H9 (cell line): ENCODE measurements around the gene CHTF8. TPM values are rescaled to one million over a fixed set of nuclear protein-coding genes. Genes with fewer than 3 reads are reported as not detected.

Source experiments
- DNase-seq: peaks from one replicate; pipeline ENCODE4 v3.0.0-alpha.2; 2017
- H2AFZ ChIP-seq: one replicate; pipeline ENCODE4 v1.6.1; 2013; ENCODE audit warnings: mild to moderate bottlenecking, low read length, control low read depth, moderate library complexity
- H2AK5ac ChIP-seq: 2 replicates; pipeline ENCODE4 v1.6.1; 2013; ENCODE audit warnings: low read length, control low read depth, mixed read lengths; ENCODE audit not compliant: insufficient read length
- H2BK120ac ChIP-seq: one replicate; pipeline ENCODE4 v1.6.1; 2013; ENCODE audit warnings: low read depth, mild to moderate bottlenecking, low read length, control low read depth, inconsistent platforms; ENCODE audit not compliant: poor library complexity, severe bottlenecking
- H2BK12ac ChIP-seq: 2 replicates; pipeline ENCODE4 v1.6.1; 2013; ENCODE audit warnings: low read length, control low read depth, mixed read lengths, low read depth; ENCODE audit not compliant: insufficient read length
- H2BK15ac ChIP-seq: 2 replicates; pipeline ENCODE4 v1.6.1; 2013; ENCODE audit warnings: low read depth, low read length, control low read depth
- H2BK20ac ChIP-seq: one replicate; pipeline ENCODE4 v1.6.1; 2013; ENCODE audit warnings: low read depth, mild to moderate bottlenecking, low read length, control low read depth, inconsistent platforms; ENCODE audit not compliant: poor library complexity, severe bottlenecking
- H2BK5ac ChIP-seq: 2 replicates; pipeline ENCODE4 v1.6.1; 2013; ENCODE audit warnings: low read length, control low read depth, mixed read lengths; ENCODE audit not compliant: insufficient read length
- H3K14ac ChIP-seq: 2 replicates; pipeline ENCODE4 v1.6.1; 2013; ENCODE audit warnings: low read length, control low read depth; ENCODE audit not compliant: insufficient read depth
- H3K18ac ChIP-seq: 2 replicates; pipeline ENCODE4 v1.6.1; 2013; ENCODE audit warnings: low read depth, mild to moderate bottlenecking, mixed read lengths, low read length, control low read depth; ENCODE audit not compliant: insufficient read length
- H3K23ac ChIP-seq: 2 replicates; pipeline ENCODE4 v1.6.1; 2013; ENCODE audit warnings: low read length, control low read depth, mixed read lengths, low read depth; ENCODE audit not compliant: insufficient read length
- H3K23me2 ChIP-seq: 2 replicates; pipeline ENCODE4 v1.6.1; 2013; ENCODE audit warnings: low read depth, mild to moderate bottlenecking, mixed read lengths, low read length, control low read depth; ENCODE audit not compliant: insufficient read length, poor library complexity, severe bottlenecking
- H3K27ac ChIP-seq: 2 replicates; pipeline ENCODE4 v1.5.1; 2013; ENCODE audit warnings: low read length, control low read depth, mixed read lengths, low read depth; ENCODE audit not compliant: insufficient read length
- H3K27me3 ChIP-seq: 2 replicates; pipeline ENCODE4 v1.6.1; 2013; ENCODE audit warnings: low read length, control low read depth, inconsistent platforms; ENCODE audit not compliant: insufficient read depth
- H3K4ac ChIP-seq: 2 replicates; pipeline ENCODE4 v1.6.1; 2013; ENCODE audit warnings: low read depth, mild to moderate bottlenecking, control low read depth, inconsistent platforms, low read length, moderate library complexity
- H3K4me1 ChIP-seq: 2 replicates; pipeline ENCODE4 v1.6.1; 2013; ENCODE audit warnings: low read length, control low read depth, inconsistent platforms; ENCODE audit not compliant: insufficient read depth
- H3K4me2 ChIP-seq: 2 replicates; pipeline ENCODE4 v1.6.1; 2013; ENCODE audit warnings: low read length, control low read depth, mixed read lengths; ENCODE audit not compliant: insufficient read length, insufficient read depth
- H3K56ac ChIP-seq: 2 replicates; pipeline ENCODE4 v1.6.1; 2013; ENCODE audit warnings: low read depth, mild to moderate bottlenecking, mixed read lengths, low read length, control low read depth; ENCODE audit not compliant: insufficient read length
- H3K79me1 ChIP-seq: 2 replicates; pipeline ENCODE4 v1.6.1; 2013; ENCODE audit warnings: low read depth, mild to moderate bottlenecking, moderate library complexity, low read length, control low read depth, inconsistent platforms; ENCODE audit not compliant: insufficient read depth, poor library complexity, severe bottlenecking
- H3K79me2 ChIP-seq: 2 replicates; pipeline ENCODE4 v1.6.1; 2013; ENCODE audit warnings: low read length, control low read depth, inconsistent platforms; ENCODE audit not compliant: insufficient read depth
- H3K9ac ChIP-seq: 2 replicates; pipeline ENCODE4 v1.6.1; 2013; ENCODE audit warnings: low read length, control low read depth, mixed read lengths; ENCODE audit not compliant: insufficient read length; ENCODE audit errors: extremely low read depth
- H3K9me3 ChIP-seq: one replicate; pipeline ENCODE4 v1.6.1; 2013; ENCODE audit warnings: low read depth, low read length, inconsistent platforms; ENCODE audit not compliant: control insufficient read depth
- H3T11ph ChIP-seq: one replicate; pipeline ENCODE4 v1.6.1; 2013; ENCODE audit warnings: mild to moderate bottlenecking, low read length, control low read depth, inconsistent platforms
- H4K20me1 ChIP-seq: one replicate; pipeline ENCODE4 v1.6.1; 2013; ENCODE audit not compliant: control insufficient read depth, insufficient read length, insufficient read depth
- H4K5ac ChIP-seq: 2 replicates; pipeline ENCODE4 v1.6.1; 2013; ENCODE audit warnings: low read depth, mild to moderate bottlenecking, mixed read lengths, low read length, control low read depth; ENCODE audit not compliant: insufficient read length
- H4K8ac ChIP-seq: replicated peaks from 2 replicates; pipeline ENCODE4 v1.6.1; 2013; ENCODE audit warnings: low read length, control low read depth, mixed read lengths, low read depth; ENCODE audit not compliant: insufficient read length
- H4K91ac ChIP-seq: 2 replicates; pipeline ENCODE4 v1.6.1; 2013; ENCODE audit warnings: low read depth, mild to moderate bottlenecking, moderate library complexity, mixed read lengths, low read length, control low read depth; ENCODE audit not compliant: insufficient read length
- H3K27ac Mint-ChIP-seq, 3 experiments: 2 replicates in 2 of 3; 3 replicates in 1 of 3; pipeline ENCODE4 v1.8.0; 2020 to 2021; ENCODE audit warnings: mixed read lengths in 3 of 3, mild to moderate bottlenecking in 1 of 3, moderate library complexity in 1 of 3
- H3K27me3 Mint-ChIP-seq: 2 replicates; pipeline ENCODE4 v1.8.0; 2021; ENCODE audit warnings: low read depth, mild to moderate bottlenecking, moderate library complexity, mixed read lengths
- H3K36me3 Mint-ChIP-seq, 3 experiments: 2 replicates in 2 of 3; 3 replicates in 1 of 3; pipeline ENCODE4 v1.8.0; 2020 to 2021; ENCODE audit warnings: low read depth in 3 of 3, mixed read lengths in 3 of 3; ENCODE audit not compliant: insufficient read depth in 1 of 3
- H3K4me1 Mint-ChIP-seq, 2 experiments: 2 replicates each; pipeline ENCODE4 v1.8.0; 2020; ENCODE audit warnings: mixed read lengths in 2 of 2
- H3K4me3 Mint-ChIP-seq, 2 experiments: 2 replicates in 1 of 2; 3 replicates in 1 of 2; pipeline ENCODE4 v1.8.0; 2020 to 2021; ENCODE audit warnings: mild to moderate bottlenecking in 2 of 2, mixed read lengths in 2 of 2, moderate library complexity in 1 of 2
- H3K9me3 Mint-ChIP-seq, 2 experiments: 2 replicates in 1 of 2; 3 replicates in 1 of 2; pipeline ENCODE4 v1.8.0; 2020; ENCODE audit warnings: mild to moderate bottlenecking in 2 of 2, mixed read lengths in 2 of 2, moderate library complexity in 1 of 2
- WGBS: extraction: QIAGEN DNeasy Blood & Tissue Kit; methylation state at CpG from one replicate; pipeline ENCODE4 v1.1.7; 2013; ENCODE audit warnings: missing lambda C conversion rate, low lambda C conversion rate, mixed read lengths; ENCODE audit not compliant: insufficient read length; ENCODE audit errors: extremely low coverage; 5-methylcytosine and 5-hydroxymethylcytosine counted together
- total RNA-seq: library from RNA; stranded (reverse); gene quantifications from 2 replicates; pipeline ENCODE4 v1.2.1, GENCODE V29; 2021
- TF ChIP-seq, protein P1 (sequence below): fragments of 200-600 bp; sonication (generic); conservative IDR thresholded peaks from 3 replicates; pipeline ENCODE4 v1.8.0; 2021; ENCODE audit warnings: antibody characterized with exemption, mild to moderate bottlenecking

Gene CHTF8
- total RNA-seq, 1 experiment from 2014 or later, result 168 TPM

DNA sequence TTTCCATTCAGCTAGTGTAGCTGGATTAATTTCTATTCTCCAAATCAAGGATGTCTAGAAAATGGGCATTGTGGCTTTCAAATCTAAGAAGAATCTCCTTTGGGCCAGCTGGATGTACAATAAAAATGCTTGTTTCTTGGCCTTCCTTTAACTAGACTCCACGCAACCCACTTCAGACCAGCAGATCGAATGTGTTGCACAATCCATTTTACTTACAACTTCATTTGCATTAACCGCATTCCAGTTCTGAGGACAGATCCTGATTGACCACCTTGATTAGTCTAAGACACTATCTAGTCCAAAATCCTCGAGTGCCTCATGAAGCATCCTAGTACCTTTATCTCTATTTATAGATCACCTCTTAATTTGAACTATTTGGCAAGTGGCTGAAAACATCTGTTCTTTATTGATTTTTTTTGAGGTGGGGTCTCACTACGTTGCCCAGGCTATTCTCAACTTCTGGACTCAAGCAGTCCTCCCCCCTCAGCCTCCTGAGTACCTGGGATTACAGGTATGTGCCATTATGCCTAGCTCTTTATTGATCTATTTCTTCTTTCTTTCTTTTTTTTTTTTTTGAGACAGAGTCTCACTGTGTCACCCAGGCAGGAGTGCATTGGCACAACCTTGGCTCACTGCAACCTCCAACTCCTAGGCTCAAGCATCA is 47.2 kb downstream of the CHTF8 start:
- H3K36me3 Mint-ChIP-seq, result peaks cover 0 to 5% (median 4%) of the 10 kb centered on the region in 3 experiments; a peak in 4 of 7 replicates
- no peaks in the 10 kb centered on the region for H3K27me3 ChIP-seq
- no peak overlapping the region for H3K4me3 Mint-ChIP-seq
- H3T11ph ChIP-seq, result no peak overlapping the region
- WGBS, result no CpG with 5 or more reads among the region's 5 CpGs
- no peak for DNase-seq
- no peak overlapping the region for H3K27ac Mint-ChIP-seq
- H3K79me2 ChIP-seq, result no peaks in the 10 kb centered on the region
- peaks cover 18% of the 10 kb centered on the region; the same call in 1 of the 2 replicates for H3K4me1 ChIP-seq
- no peak overlapping the region for H2BK15ac ChIP-seq
- TF ChIP-seq, protein P1, sequence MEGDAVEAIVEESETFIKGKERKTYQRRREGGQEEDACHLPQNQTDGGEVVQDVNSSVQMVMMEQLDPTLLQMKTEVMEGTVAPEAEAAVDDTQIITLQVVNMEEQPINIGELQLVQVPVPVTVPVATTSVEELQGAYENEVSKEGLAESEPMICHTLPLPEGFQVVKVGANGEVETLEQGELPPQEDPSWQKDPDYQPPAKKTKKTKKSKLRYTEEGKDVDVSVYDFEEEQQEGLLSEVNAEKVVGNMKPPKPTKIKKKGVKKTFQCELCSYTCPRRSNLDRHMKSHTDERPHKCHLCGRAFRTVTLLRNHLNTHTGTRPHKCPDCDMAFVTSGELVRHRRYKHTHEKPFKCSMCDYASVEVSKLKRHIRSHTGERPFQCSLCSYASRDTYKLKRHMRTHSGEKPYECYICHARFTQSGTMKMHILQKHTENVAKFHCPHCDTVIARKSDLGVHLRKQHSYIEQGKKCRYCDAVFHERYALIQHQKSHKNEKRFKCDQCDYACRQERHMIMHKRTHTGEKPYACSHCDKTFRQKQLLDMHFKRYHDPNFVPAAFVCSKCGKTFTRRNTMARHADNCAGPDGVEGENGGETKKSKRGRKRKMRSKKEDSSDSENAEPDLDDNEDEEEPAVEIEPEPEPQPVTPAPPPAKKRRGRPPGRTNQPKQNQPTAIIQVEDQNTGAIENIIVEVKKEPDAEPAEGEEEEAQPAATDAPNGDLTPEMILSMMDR, result no peak
- no peaks in the 10 kb centered on the region for H3K9me3 Mint-ChIP-seq
- no peak overlapping the region for H2BK20ac ChIP-seq
- no peak overlapping the region for H2BK5ac ChIP-seq
- no peak overlapping the region for H4K8ac ChIP-seq
- H3K18ac ChIP-seq, result no peak overlapping the region
- no peak overlapping the region for H3K27ac ChIP-seq
- H3K23me2 ChIP-seq, result no peaks in the 10 kb centered on the region
- no peak overlapping the region for H2AFZ ChIP-seq
- no peak overlapping the region for H2BK120ac ChIP-seq
- no peaks in the 10 kb centered on the region for H3K9me3 ChIP-seq
- H3K23ac ChIP-seq, result no peak overlapping the region
- H4K20me1 ChIP-seq, result no peaks in the 10 kb centered on the region
- H3K9ac ChIP-seq, result no peak overlapping the region
- H3K4ac ChIP-seq, result no peak overlapping the region
- no peaks in the 10 kb centered on the region; the same call in 1 of the 2 replicates for H3K27me3 Mint-ChIP-seq
- H3K4me1 Mint-ChIP-seq, result peaks cover 42% of the 10 kb centered on the region in 2 experiments
- H3K56ac ChIP-seq, result no peak overlapping the region
- no peak overlapping the region for H4K91ac ChIP-seq
- no peak overlapping the region for H2AK5ac ChIP-seq
- H2BK12ac ChIP-seq, result no peak overlapping the region
- no peaks in the 10 kb centered on the region for H3K79me1 ChIP-seq
- no peak overlapping the region for H3K14ac ChIP-seq
- no peak overlapping the region for H4K5ac ChIP-seq
- H3K4me2 ChIP-seq, result no peak overlapping the region
